22Rv1 (cell line): ENCODE data around the gene GSK3A.

ENCODE experiments used
- H3K27ac ChIP-seq: fragments of 450-650 bp; 2 replicates; pipeline ENCODE4 v1.5.1; 2017
- ZFX ChIP-seq: fragments of 450-650 bp; IDR thresholded peaks from 2 replicates; pipeline ENCODE4 v1.6.1; 2017; ENCODE audit warnings: antibody characterized with exemption, borderline replicate concordance
- TF ChIP-seq, protein P1 (sequence below): fragments of 450-650 bp; IDR thresholded peaks from 2 replicates; pipeline ENCODE4 v1.5.1; 2017; ENCODE audit warnings: mild to moderate bottlenecking

Gene GSK3A

DNA sequence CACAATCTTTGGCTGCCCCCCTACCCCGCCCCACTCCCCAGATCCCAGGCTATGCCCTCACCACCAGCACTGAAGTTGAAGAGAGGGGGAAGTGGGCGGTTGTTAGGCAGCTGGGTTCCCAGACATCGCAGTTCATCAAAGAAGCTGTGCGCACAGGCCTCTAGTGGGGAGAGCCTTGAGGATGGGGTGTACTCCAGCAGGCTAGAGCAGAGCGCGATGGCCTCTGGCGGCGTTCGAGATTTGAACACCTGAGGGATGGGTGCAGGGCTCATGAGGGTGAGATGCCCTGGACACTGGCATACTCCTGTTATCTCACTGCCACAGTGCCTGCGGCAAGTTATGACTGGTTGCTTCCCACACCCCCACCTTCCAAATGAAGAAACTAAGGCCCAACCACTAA is 10.0 kb downstream of the GSK3A start:
- TF ChIP-seq, protein P1, sequence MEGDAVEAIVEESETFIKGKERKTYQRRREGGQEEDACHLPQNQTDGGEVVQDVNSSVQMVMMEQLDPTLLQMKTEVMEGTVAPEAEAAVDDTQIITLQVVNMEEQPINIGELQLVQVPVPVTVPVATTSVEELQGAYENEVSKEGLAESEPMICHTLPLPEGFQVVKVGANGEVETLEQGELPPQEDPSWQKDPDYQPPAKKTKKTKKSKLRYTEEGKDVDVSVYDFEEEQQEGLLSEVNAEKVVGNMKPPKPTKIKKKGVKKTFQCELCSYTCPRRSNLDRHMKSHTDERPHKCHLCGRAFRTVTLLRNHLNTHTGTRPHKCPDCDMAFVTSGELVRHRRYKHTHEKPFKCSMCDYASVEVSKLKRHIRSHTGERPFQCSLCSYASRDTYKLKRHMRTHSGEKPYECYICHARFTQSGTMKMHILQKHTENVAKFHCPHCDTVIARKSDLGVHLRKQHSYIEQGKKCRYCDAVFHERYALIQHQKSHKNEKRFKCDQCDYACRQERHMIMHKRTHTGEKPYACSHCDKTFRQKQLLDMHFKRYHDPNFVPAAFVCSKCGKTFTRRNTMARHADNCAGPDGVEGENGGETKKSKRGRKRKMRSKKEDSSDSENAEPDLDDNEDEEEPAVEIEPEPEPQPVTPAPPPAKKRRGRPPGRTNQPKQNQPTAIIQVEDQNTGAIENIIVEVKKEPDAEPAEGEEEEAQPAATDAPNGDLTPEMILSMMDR, result no peak
- TF ChIP-seq ZFX, result no peak
- H3K27ac ChIP-seq, result no peak overlapping the region

DNA sequence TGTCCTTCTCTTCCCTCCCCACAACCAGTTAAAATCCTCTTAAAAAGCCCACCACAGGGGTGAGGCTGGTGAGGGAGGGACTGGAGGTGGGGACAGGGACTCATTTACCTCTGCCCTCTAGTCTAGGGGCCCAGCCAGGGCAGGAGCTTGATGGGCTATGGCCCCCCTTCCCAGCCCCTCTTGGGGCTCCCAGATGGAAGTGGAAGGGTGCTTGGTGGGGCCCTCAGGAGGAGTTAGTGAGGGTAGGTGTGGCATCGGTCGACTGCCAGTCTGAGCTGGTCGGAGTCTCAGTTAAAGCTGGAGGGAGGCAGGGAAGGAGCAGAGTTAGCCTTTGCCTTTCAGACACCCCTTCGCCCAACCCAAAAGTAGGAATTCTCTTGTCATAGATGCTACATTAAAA is 11.8 kb downstream of the GSK3A start:
- TF ChIP-seq, protein P1, result no peak
- TF ChIP-seq ZFX, result no peak
- peak overlapping the region; percentile 2; the same call in 1 of the 2 replicates for H3K27ac ChIP-seq

DNA sequence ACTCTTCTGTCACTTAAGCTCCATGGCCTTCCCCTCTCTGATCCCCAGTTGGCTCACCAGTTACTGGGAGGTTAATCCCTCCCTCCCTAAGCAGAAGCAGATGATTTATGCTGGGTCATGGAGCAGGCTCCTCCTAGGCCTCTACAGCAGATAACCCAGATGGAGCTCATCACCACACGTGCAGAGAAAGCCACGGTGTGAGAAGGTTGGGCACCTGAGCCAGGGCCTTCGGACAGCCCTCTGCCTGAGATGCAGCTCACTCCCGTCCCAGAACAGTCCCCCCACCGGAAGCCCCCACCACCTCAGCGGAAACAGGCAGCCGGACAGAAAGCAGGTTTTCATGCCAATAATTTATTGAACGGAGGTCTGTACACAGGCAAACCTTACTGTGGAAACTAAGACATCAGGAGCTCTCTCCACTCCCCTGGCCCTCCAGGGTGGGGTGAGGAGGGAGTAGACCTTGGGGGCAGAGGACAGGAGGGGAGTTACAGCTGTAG is 12.5 kb downstream of the GSK3A start:
- H3K27ac ChIP-seq, result peak overlapping the region; percentile 15; the same call in 1 of the 2 replicates
- TF ChIP-seq, protein P1, result no peak
- no peak for TF ChIP-seq ZFX

DNA sequence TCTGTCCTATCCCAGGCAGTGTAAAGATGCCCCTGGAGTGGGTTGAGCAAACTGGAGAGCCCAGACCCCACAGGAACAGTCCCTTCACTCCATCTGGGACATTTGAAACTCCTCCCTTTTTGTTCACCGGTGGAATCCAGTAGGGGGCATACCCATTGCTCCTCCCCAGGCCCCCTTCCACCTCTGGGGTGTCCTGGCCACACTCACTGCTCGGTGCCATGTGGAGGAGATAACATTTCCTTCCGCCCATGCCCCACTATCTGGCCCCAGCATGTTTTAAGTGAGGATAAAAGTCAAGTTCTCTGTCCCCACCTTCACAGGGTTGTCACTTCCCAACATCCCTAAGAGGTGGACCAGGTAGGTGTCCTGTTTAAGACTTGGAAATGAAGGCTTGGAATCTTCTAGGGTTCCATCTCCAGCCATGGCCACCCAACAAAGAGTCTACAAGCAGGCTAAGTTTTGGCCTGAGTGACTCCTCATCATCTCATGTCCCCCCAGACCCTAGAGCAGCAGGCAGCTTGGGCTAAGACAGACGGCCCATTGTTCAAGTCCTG is 13.0 kb downstream of the GSK3A start:
- peak overlapping the region; percentile 15; the same call in 1 of the 2 replicates for H3K27ac ChIP-seq
- no peak for TF ChIP-seq ZFX
- TF ChIP-seq, protein P1, result no peak

DNA sequence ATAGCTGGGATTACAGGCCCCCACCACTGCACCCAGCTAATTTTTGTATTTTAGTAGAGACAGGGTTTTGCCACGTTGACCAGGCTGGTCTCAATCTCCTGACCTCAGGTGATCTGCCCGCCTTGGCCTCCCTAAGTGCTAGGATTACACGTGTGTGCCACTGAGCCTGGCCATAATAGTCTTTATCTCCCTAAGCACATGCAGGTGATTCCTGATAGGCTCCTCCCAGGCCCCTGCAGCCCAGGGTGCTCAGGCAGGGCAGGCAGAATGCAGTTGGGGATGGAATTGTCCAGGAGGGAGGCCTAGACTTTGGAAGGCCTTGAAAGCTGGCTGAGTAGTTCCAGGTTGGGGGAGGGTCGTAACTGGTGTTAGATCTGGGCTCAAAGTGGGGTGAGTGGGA is 13.8 kb downstream of the GSK3A start:
- no peak overlapping the region for H3K27ac ChIP-seq
- TF ChIP-seq, protein P1, result no peak
- no peak for TF ChIP-seq ZFX

DNA sequence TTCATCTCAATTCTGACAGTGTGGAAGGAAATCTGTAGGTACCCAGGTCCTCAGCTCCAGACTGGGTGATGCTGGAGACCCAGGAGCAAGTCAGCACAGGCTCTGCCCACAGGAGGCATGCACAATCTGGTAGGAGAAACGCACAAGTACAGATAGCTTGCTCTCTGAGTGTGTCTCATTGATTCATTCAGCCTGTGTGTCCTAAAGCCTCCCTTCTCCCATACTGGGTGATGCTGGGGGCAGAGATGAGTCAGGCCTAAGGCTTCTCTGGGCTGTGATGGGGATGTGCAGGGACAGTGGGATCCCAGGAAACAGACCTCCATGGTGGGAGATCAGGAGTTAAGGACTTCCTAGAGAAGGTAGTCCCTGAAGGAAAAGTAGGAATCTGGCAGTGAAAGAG is 15.5 kb downstream of the GSK3A start:
- TF ChIP-seq, protein P1, result no peak
- no peak for TF ChIP-seq ZFX

DNA sequence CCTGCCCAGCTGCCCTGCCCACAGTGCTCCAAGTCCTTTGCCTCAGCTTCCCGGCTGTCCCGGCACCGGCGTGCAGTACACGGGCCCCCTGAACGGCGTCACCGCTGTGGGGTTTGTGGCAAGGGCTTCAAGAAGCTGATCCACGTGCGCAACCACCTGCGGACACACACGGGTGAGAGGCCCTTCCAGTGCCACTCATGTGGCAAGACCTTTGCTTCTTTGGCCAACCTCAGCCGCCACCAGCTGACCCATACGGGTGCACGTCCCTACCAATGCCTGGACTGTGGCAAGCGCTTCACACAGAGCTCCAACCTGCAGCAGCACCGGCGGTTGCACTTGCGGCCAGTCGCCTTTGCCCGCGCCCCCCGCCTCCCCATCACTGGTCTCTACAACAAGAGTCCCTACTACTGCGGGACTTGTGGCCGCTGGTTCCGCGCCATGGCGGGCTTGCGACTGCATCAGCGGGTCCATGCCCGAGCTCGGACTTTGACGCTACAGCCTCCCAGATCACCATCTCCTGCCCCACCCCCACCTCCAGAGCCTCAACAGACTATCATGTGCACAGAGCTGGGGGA is 16.6 kb downstream of the GSK3A start:
- no peak overlapping the region for H3K27ac ChIP-seq
- TF ChIP-seq, protein P1, result no peak
- no peak for TF ChIP-seq ZFX

More for the DNA sequence above, 15.5 kb downstream of the GSK3A start:
- no peak overlapping the region for H3K27ac ChIP-seq
